Astrocyte of the spinal cord (primary cell): ENCODE results near the gene EPM2A.
A peak's percentile ranks its signal among the peaks of the same experiment; 100 is the strongest.

Experiments used
- DNase-seq: peaks from one replicate; pipeline ENCODE4 v3.0.0; 2011; ENCODE audit warnings: low read depth, low spot score
- H3K4me3 ChIP-seq: 2 replicates; pipeline ENCODE4 v1.5.1; 2011; ENCODE audit warnings: low read depth, mild to moderate bottlenecking, low read length, moderate library complexity
- CTCF ChIP-seq: IDR thresholded peaks from 2 replicates; pipeline ENCODE4 v1.5.1; 2012; ENCODE audit warnings: low read depth, mild to moderate bottlenecking, low read length, inconsistent platforms
- in situ Hi-C: cut with HindIII; loops from 2 replicates; pipeline ENCODE4 v1.10.0; 2017; ENCODE audit warnings: low sequenced_read_pairs

The EPM2A gene

GRCh38 chr6:145668844-145669243, 66.5 kb downstream of the EPM2A start:
- no peak for DNase-seq
- in situ Hi-C loops, result no loop called here
- TF ChIP-seq CTCF, result no peak
- no peak overlapping the region for H3K4me3 ChIP-seq

GRCh38 chr6:145660676-145661075, 74.6 kb downstream of the EPM2A start:
- in situ Hi-C loops, result no loop called here
- H3K4me3 ChIP-seq, result no peak overlapping the region
- DNase-seq, result no peak
- TF ChIP-seq CTCF, result no peak

- TF ChIP-seq CTCF, result peak; percentile 9
- H3K4me3 ChIP-seq, result no peak overlapping the region
- no peak for DNase-seq
- in situ Hi-C loops, result no loop called here
These were observed 79.2 kb downstream of the EPM2A start for GRCh38 chr6:145656128-145656527.

GRCh38 chr6:145652572-145652971, 82.7 kb downstream of the EPM2A start:
- TF ChIP-seq CTCF, result no peak
- no peak overlapping the region for H3K4me3 ChIP-seq
- in situ Hi-C loops, result no loop called here
- no peak for DNase-seq

- H3K4me3 ChIP-seq, result no peak overlapping the region
- no peak for TF ChIP-seq CTCF
- in situ Hi-C loops, result no loop called here
- no peak for DNase-seq
These were observed 83.3 kb downstream of the EPM2A start for GRCh38 chr6:145651988-145652387.

- no peak overlapping the region for H3K4me3 ChIP-seq
- no peak for TF ChIP-seq CTCF
- no peak for DNase-seq
- in situ Hi-C loops, result no loop called here
These were observed 87.2 kb downstream of the EPM2A start for GRCh38 chr6:145648149-145648548.

- DNase-seq, result no peak
These were observed 87.7 kb downstream of the EPM2A start for GRCh38 chr6:145647602-145648001.

More at GRCh38 chr6:145647602-145648001, 87.7 kb downstream of the EPM2A start:
- no peak for TF ChIP-seq CTCF
- H3K4me3 ChIP-seq, result no peak overlapping the region
- in situ Hi-C loops, result no loop called here
